Activated CD4-positive, alpha-beta T cell treated with anti-CD3 and anti-CD28 coated beads, Interleukin-2, Interleukin-4, amounts not matched to agents 100 ng/mL and 50 ng/mL, durations not matched to agents 16 hours and 8 hours (primary cell): ENCODE measurements around the gene CAMTA1.

Source experiments
- DNase-seq: peaks from one replicate; pipeline ENCODE4 v3.0.0-alpha.2; 2020; ENCODE audit warnings: low spot score

CAMTA1 gene

GRCh38 chr1:6873298-6874015 is 88.2 kb downstream of the CAMTA1 start:
- DNase-seq: no peak

GRCh38 chr1:6874298-6874697 is 89.0 kb downstream of the CAMTA1 start:
- DNase-seq: no peak

- no peak for DNase-seq
Observed at GRCh38 chr1:6880951-6881690, 95.9 kb downstream of the CAMTA1 start.

GRCh38 chr1:6882414-6882813 is 97.2 kb downstream of the CAMTA1 start:
- no peak for DNase-seq

- DNase-seq: peak; percentile 5
Observed at GRCh38 chr1:6884652-6885153, 99.4 kb downstream of the CAMTA1 start.

- DNase-seq: no peak
Observed at GRCh38 chr1:6885426-6885825, 100.2 kb downstream of the CAMTA1 start.

- DNase-seq: no peak
Observed at GRCh38 chr1:6886523-6886922, 101.3 kb downstream of the CAMTA1 start.

GRCh38 chr1:6888268-6888667 is 103.0 kb downstream of the CAMTA1 start:
- no peak for DNase-seq

GRCh38 chr1:6888870-6889269 is 103.6 kb downstream of the CAMTA1 start:
- no peak for DNase-seq

GRCh38 chr1:6889875-6890480 is 104.7 kb downstream of the CAMTA1 start:
- peak; percentile 43 for DNase-seq

- no peak for DNase-seq
Observed at GRCh38 chr1:6890686-6891085, 105.4 kb downstream of the CAMTA1 start.

- DNase-seq: no peak
Observed at GRCh38 chr1:6891781-6892579, 106.7 kb downstream of the CAMTA1 start.

- DNase-seq: no peak
Observed at GRCh38 chr1:6893388-6893787, 108.1 kb downstream of the CAMTA1 start.

- no peak for DNase-seq
Observed at GRCh38 chr1:6897138-6897537, 111.9 kb downstream of the CAMTA1 start.

- DNase-seq: no peak
Observed at GRCh38 chr1:6898974-6899539, 113.8 kb downstream of the CAMTA1 start.

- DNase-seq: no peak
Observed at GRCh38 chr1:6899621-6900020, 114.4 kb downstream of the CAMTA1 start.

GRCh38 chr1:6902153-6902552 is 116.9 kb downstream of the CAMTA1 start:
- DNase-seq: no peak

- no peak for DNase-seq
Observed at GRCh38 chr1:6904476-6905170, 119.4 kb downstream of the CAMTA1 start.

GRCh38 chr1:6905331-6905730 is 120.1 kb downstream of the CAMTA1 start:
- DNase-seq: no peak

- no peak for DNase-seq
Observed at GRCh38 chr1:6905790-6906189, 120.5 kb downstream of the CAMTA1 start.

GRCh38 chr1:6906783-6907182 is 121.5 kb downstream of the CAMTA1 start:
- no peak for DNase-seq
